SJCRH30 (cell line): ENCODE measurements around the gene SNAPC2. TPM values are rescaled to one million over a fixed set of nuclear protein-coding genes. Genes with fewer than 3 reads are reported as not detected.

ENCODE experiments used
- DNase-seq, 2 experiments: peaks; one replicate each; pipeline ENCODE4 v3.0.0-alpha.2; 2015 to 2020
- H3K27ac ChIP-seq: fragments of 250-450 bp; sonication (Bioruptor Pico); 2 replicates; pipeline ENCODE4 v1.5.1; 2020; ENCODE audit warnings: mild to moderate bottlenecking, moderate library complexity
- H3K27me3 ChIP-seq: fragments of 250-450 bp; sonication (Bioruptor Pico); 2 replicates; pipeline ENCODE4 v1.5.1; 2020; ENCODE audit warnings: mild to moderate bottlenecking, moderate library complexity
- H3K36me3 ChIP-seq: fragments of 250-450 bp; sonication (Bioruptor Pico); 2 replicates; pipeline ENCODE4 v1.5.1; 2020; ENCODE audit warnings: mild to moderate bottlenecking, moderate library complexity
- H3K4me1 ChIP-seq: fragments of 250-450 bp; sonication (Bioruptor Pico); 2 replicates; pipeline ENCODE4 v1.5.1; 2020; ENCODE audit warnings: mild to moderate bottlenecking, moderate library complexity
- H3K4me3 ChIP-seq: fragments of 250-450 bp; sonication (Bioruptor Pico); 2 replicates; pipeline ENCODE4 v1.5.1; 2020; ENCODE audit warnings: mild to moderate bottlenecking, moderate library complexity
- H3K9me3 ChIP-seq: fragments of 250-450 bp; sonication (Bioruptor Pico); replicated peaks from 2 replicates; pipeline ENCODE4 v1.5.1; 2020; ENCODE audit warnings: mild to moderate bottlenecking, moderate library complexity
- total RNA-seq: library from RNA; depleted of rRNA; stranded (reverse); fragments of >200 nt; shearing (Covaris generic); gene quantifications from 2 replicates; pipeline ENCODE4 v1.2.3, GENCODE V29; 2014; rRNA removed

SNAPC2 gene, protein sequence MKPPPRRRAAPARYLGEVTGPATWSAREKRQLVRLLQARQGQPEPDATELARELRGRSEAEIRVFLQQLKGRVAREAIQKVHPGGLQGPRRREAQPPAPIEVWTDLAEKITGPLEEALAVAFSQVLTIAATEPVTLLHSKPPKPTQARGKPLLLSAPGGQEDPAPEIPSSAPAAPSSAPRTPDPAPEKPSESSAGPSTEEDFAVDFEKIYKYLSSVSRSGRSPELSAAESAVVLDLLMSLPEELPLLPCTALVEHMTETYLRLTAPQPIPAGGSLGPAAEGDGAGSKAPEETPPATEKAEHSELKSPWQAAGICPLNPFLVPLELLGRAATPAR
- 15.8 and 17.4 TPM in 2 replicates for total RNA-seq

DNA sequence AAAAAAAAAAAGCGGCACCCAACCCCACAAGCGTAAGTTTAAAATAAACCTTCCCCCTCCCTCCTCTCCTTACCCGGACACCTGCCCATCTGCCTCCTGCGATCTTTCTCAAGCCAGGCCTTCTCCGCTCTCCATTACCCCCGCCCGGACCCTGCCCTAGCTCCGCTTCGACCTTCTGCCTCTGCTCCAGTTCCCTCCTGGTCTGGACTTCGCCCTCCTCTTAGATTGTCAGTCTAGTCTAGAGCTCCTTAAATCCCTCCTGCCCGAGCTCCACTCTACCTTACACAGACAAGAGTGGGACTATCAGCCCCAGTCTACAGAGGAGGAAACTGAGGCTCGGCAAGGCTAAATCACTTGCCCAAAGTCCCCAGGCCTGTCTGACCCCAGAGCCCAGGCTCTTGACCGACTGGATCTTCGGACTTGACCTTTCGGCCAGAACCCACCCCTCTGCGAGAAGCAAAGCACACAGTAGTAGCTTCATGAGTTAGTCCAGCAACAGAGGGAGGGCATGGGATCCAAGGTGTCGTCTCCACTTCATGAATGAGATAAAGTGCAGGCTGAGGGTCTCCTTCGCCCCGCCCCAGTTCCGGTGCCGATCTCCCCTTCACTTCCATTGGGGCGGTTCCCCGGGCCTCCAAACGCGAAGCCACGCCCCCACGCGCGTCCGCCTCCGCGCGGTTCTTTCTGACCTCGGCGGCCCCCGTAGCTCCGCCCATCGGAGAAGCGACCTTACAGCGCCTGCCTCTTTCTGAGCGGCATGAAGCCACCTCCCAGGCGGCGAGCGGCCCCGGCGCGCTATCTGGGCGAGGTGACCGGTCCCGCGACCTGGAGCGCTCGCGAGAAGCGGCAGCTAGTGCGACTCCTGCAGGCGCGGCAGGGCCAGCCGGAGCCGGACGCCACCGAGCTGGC is at the start of gene SNAPC2:
TSS of gene SNAPC2 (plus strand) at position 729 of the 909 bp plus-strand sequence. CDS start at position 758, 29 bp downstream.
- H3K4me1 ChIP-seq = no peaks in the 10 kb centered on the region
- DNase-seq = peak; percentile 96 to 97
- peak within 1 kb of the TSS; percentile 70 for H3K4me3 ChIP-seq
- no peaks in the 10 kb centered on the region; the same call in 1 of the 2 replicates for H3K27me3 ChIP-seq
- H3K9me3 ChIP-seq = no peaks in the 10 kb centered on the region
- peak within 1 kb of the TSS; percentile 47 for H3K27ac ChIP-seq
- no peaks in the 10 kb centered on the region for H3K36me3 ChIP-seq

DNA sequence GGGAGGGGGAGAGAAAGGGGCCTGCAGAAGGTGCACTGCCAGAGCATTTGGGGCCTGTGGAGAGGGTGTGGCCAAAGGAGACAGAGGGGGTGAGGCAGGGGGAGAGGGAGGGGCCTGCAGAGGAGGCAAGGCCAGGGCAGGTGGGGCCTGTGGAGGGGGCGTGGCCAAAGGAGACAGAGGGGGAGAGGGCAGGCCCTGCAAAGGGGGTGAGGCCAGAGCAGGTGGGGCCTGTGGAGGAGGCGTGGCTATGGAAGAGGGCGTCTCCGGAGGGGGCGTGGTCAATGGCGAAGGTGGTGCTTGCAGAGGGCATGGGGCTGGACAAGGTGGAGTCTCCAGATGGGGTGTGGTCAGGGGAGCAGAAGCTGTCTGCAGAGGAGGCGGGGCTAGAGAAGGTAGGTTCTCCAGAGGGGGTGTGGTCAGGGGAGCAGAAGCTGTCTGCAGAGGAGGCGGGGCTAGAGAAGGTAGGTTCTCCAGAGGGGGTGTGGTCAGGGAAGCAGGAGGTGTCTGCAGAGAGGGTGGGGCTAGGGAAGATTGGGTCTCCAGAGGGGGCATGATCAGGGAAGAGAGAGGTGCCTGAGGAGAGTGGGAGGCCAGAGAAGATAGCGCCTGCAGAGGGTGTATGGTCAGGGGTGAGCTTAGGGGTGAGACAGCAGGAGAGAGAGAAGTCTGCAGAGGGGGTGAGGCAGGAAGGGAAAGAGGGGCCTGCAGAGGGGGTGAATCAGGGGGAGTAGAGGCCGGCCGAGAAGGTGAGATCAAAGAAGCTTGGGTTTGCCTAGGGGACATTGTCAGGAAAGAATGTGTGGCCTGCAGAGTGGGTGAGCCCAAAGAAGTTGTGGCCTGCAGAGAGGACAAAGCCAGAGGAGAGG is 49.3 kb upstream of the SNAPC2 start:
- Histone ChIP-seq H3K36me3 (no peaks in the 10 kb centered on the region), H3K27ac (no peak overlapping the region)

DNA sequence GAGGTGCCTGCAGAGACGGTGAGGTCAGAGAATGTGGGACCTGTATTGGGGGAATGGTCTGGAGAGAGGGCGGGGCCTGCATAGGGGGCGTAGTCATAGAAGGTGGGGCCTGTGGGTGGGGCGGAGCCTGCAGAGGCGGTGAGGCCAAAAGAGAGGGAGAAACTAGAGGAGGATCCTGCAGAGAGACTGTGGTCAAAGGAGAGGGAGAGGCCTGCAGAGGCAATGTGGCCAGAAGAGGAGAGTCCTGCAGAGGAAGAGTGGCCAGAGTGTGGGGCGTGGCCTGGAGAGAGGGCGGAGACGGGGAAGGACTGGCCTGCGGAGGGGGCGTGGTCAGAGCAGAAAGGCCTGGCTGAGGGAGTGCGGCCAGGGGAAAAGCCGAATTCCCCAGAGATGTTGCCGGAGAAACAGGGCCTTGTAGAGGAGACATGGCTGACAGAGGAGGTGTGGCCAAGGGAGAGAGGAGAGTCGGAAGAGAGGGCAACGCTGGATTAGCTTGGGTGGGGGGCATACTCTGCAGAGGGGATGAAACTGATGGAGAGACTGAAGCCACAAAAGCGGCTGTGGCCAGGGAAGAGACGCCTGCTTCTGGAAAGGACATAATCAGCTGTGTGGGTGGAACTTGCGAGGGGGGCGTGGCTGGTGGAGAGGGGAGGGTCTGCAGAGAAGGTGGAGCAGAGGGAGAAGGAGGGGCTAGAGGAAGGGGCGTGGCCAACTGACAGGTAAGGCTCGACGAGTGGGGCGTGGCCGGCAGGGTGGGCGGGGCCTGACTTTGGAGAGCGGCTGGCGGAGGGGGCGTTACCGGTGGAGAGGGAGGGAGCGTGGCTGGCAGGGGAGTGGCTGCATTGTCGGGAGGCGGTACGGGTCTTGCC is 48.5 kb upstream of the SNAPC2 start:
- Histone ChIP-seq H3K36me3 (no peaks in the 10 kb centered on the region), H3K4me1 (no peaks in the 10 kb centered on the region; the same call in 1 of the 2 replicates), H3K9me3 (no peaks in the 10 kb centered on the region), H3K27ac (no peak overlapping the region), H3K4me3 (peak overlapping the region; percentile 18), H3K27me3 (peaks cover 6% of the 10 kb centered on the region)
- DNase-seq = peak; percentile 95 to 96

More for the DNA sequence above, 49.3 kb upstream of the SNAPC2 start:
- no peaks in the 10 kb centered on the region; the same call in 1 of the 2 replicates for H3K4me1 ChIP-seq
- H3K4me3 ChIP-seq = no peak overlapping the region
- H3K9me3 ChIP-seq = no peaks in the 10 kb centered on the region
- peak; percentile 80 to 82 for DNase-seq
- peaks cover 7% of the 10 kb centered on the region for H3K27me3 ChIP-seq

DNA sequence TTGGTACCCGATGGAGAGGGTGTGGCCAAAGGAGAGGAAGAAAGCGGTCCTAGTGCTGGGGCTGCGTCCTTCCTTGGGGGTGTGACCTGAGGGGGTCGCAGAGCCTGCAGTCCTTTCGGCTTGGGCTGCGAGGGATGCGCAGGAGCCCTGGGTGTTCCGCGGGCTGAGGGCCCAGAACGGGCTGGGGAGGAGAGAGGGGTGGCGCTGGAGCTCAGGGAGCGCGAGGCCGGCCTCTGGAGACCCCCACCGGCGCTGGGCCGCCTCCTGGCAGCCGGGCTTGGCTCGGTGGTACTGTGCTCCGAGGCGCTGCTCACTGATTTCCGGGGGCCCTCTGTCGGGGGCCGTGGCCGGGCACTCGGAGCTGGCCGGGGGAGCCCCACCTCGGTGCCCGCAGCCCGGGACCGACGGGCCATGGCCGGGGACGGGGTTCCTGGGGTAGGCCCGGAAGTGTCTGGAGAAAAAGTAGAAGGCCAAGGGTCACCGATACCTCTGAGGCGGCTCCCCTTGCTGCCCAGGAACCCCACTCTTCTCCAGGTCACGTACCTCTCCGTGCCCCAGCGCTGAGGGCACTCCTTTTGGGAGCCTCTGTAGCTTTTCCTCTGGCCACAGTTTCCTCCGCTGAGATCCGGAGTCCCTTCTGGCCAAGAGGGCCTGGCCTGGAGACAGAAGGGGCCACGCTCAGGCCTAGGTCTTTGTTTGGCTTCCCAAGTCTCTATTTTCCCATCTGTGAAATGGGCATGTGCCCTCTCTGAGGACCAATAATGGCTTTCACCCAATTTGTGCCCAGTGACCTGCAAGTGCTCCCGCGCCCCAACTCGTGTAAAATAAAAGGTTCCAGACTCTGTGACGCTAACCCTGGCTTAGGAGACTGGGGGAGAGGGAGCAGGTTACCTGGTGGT is 47.6 kb upstream of the SNAPC2 start:
- H3K4me1 ChIP-seq = no peaks in the 10 kb centered on the region; the same call in 1 of the 2 replicates
- no peak overlapping the region for H3K27ac ChIP-seq
- peaks cover 4% of the 10 kb centered on the region for H3K27me3 ChIP-seq
- DNase-seq = no peak
- no peaks in the 10 kb centered on the region for H3K9me3 ChIP-seq
- no peaks in the 10 kb centered on the region for H3K36me3 ChIP-seq
- H3K4me3 ChIP-seq = no peak overlapping the region

- no peak for DNase-seq
- Histone ChIP-seq H3K36me3 (no peaks in the 10 kb centered on the region), H3K27ac (no peak overlapping the region), H3K4me3 (no peak overlapping the region), H3K9me3 (no peaks in the 10 kb centered on the region), H3K4me1 (no peaks in the 10 kb centered on the region; the same call in 1 of the 2 replicates), H3K27me3 (peaks cover 4% of the 10 kb centered on the region)
These were observed 46.6 kb upstream of the SNAPC2 start for GRCh38 chr19:7873304-7874075.

GRCh38 chr19:7874076-7874896 is 45.9 kb upstream of the SNAPC2 start, which contains the start of gene PRR36:
TSS of gene PRR36 (minus strand) at chr19:7874390. CDS start at chr19:7873689, 701 bp downstream.
- H3K27ac ChIP-seq = no peak within 1 kb of the TSS
- no peaks in the 10 kb centered on the region for H3K36me3 ChIP-seq
- DNase-seq = no peak
- H3K9me3 ChIP-seq = no peaks in the 10 kb centered on the region
- no peak within 1 kb of the TSS for H3K4me3 ChIP-seq
- H3K27me3 ChIP-seq = peaks cover 4% of the 10 kb centered on the region
- peaks cover 7% of the 10 kb centered on the region; the same call in 1 of the 2 replicates for H3K4me1 ChIP-seq

DNA sequence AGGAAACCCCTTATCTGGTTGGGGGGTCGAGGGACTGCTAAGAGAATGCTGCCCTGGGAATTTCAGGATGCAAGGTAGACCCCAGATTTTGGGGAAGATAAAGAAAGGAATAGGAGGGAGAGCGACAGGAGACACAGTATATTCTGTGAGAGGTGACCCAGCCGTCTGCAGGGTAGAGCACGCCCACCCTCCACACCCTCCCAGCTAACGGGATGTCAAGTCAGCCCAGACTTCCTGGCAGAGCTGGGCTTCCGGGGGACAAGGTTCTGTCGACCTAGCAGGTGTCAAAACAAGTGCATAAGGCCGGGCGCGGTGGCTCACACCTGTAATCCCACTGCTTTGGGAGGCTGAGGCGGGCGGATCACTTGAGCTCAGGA is 45.3 kb upstream of the SNAPC2 start:
- no peak overlapping the region for H3K27ac ChIP-seq
- H3K4me1 ChIP-seq = peaks cover 11% of the 10 kb centered on the region; the same call in 1 of the 2 replicates
- H3K36me3 ChIP-seq = no peaks in the 10 kb centered on the region
- peaks cover 4% of the 10 kb centered on the region for H3K27me3 ChIP-seq
- no peak for DNase-seq
- no peak overlapping the region for H3K4me3 ChIP-seq
- no peaks in the 10 kb centered on the region for H3K9me3 ChIP-seq

DNA sequence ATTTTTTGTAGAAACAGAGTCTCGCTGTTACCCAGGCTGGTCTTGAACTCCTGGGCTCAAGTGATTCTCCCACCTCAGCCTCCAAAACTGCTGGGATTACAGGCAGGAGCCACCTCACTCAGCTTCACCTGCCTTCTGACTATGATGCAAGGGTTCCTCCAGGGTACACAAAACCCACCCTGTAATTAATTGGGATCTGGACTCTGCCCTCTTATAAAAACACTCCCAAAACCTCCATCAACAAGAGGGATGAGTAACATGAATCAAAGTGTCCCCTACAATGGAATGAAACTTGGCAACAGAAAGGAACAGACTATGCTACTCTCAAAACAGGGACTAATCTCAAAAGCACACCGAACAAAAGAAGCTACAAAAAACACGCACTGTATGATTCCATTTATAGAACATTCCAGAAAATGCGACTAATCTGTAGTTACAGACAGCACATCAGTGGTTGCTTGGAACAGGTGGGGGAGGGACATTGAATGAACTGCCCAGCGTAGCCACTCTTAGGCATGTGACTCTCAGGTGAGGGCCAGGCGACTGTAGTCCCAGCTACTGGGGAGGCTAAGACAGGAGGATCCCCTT is 42.8 kb upstream of the SNAPC2 start:
- peaks cover 11% of the 10 kb centered on the region; the same call in 1 of the 2 replicates for H3K4me1 ChIP-seq
- no peak overlapping the region for H3K27ac ChIP-seq
- H3K27me3 ChIP-seq = peaks cover 4% of the 10 kb centered on the region
- no peaks in the 10 kb centered on the region for H3K9me3 ChIP-seq
- no peaks in the 10 kb centered on the region for H3K36me3 ChIP-seq
- no peak overlapping the region for H3K4me3 ChIP-seq
- DNase-seq = no peak

- Histone ChIP-seq H3K36me3 (no peaks in the 10 kb centered on the region), H3K27ac (peak overlapping the region; percentile 36; the same call in 1 of the 2 replicates), H3K27me3 (peaks cover 4% of the 10 kb centered on the region), H3K9me3 (no peaks in the 10 kb centered on the region), H3K4me3 (no peak overlapping the region), H3K4me1 (peaks cover 11% of the 10 kb centered on the region; the same call in 1 of the 2 replicates)
- DNase-seq = peak; percentile 53 to 68
These were observed 40.9 kb upstream of the SNAPC2 start for GRCh38 chr19:7879111-7879807.

- peak; percentile 81 for DNase-seq
- Histone ChIP-seq H3K9me3 (no peaks in the 10 kb centered on the region), H3K36me3 (no peaks in the 10 kb centered on the region), H3K27ac (peak overlapping the region; percentile 36; the same call in 1 of the 2 replicates), H3K4me3 (no peak overlapping the region), H3K4me1 (peaks cover 11% of the 10 kb centered on the region; the same call in 1 of the 2 replicates), H3K27me3 (no peaks in the 10 kb centered on the region; the same call in 1 of the 2 replicates)
These were observed 40.3 kb upstream of the SNAPC2 start for GRCh38 chr19:7879836-7880235.
